Keratinocyte (primary cell): Measurements from ENCODE around the gene PTPRZ1. TPM values are rescaled to one million over a fixed set of nuclear protein-coding genes. Genes with fewer than 3 reads are reported as not detected.

Experiments
- DNase-seq: peaks from one replicate; pipeline ENCODE4 v3.0.0-alpha.2; 2011; ENCODE audit warnings: low read depth, missing footprints, low spot score
- FAIRE-seq: peaks from 2 replicates; lab custom pipeline; 2011; peaks lifted over from hg19 to GRCh38; lab: Jason Lieb, UNC
- H2AFZ ChIP-seq: 2 replicates; pipeline ENCODE4 v1.6.0; 2012; ENCODE audit warnings: low read length, control low read depth, inconsistent platforms; ENCODE audit not compliant: control insufficient read depth
- H3K27ac ChIP-seq: 2 replicates; pipeline ENCODE4 v1.5.1; 2011; ENCODE audit warnings: low read length; ENCODE audit not compliant: control insufficient read depth, insufficient read depth
- H3K27me3 ChIP-seq: 3 replicates; pipeline ENCODE4 v1.6.0; 2011; ENCODE audit warnings: low read length; ENCODE audit not compliant: control insufficient read depth, insufficient read depth; ENCODE audit errors: extremely low read depth
- H3K36me3 ChIP-seq, 2 experiments: 2 replicates in 1 of 2; 3 replicates in 1 of 2; pipeline ENCODE4 v1.5.1; 2011; ENCODE audit warnings: low read length in 2 of 2, mild to moderate bottlenecking in 1 of 2; ENCODE audit not compliant: control insufficient read depth in 2 of 2, insufficient read depth in 2 of 2; ENCODE audit errors: extremely low read depth in 1 of 2
- H3K4me1 ChIP-seq: 3 replicates; pipeline ENCODE4 v1.5.1; 2011; ENCODE audit warnings: low read length; ENCODE audit not compliant: control insufficient read depth, insufficient read depth; ENCODE audit errors: extremely low read depth
- H3K4me2 ChIP-seq: 3 replicates; pipeline ENCODE4 v1.6.0; 2011; ENCODE audit warnings: low read depth, low read length; ENCODE audit not compliant: control insufficient read depth, insufficient read depth; ENCODE audit errors: extremely low read depth
- H3K4me3 ChIP-seq, 3 experiments: fragments of 200-600 bp in 1 of 3; sonication (generic) in 1 of 3; 2 replicates in 2 of 3; 3 replicates in 1 of 3; pipeline ENCODE4 v1.5.1; 2011 to 2016; ENCODE audit warnings: low read length in 3 of 3, mild to moderate bottlenecking in 3 of 3, control low read depth in 2 of 3, inconsistent platforms in 1 of 3, low read depth in 1 of 3, mixed read lengths in 1 of 3, mixed run types in 1 of 3, moderate library complexity in 1 of 3; ENCODE audit not compliant: control insufficient read depth in 2 of 3, insufficient read depth in 2 of 3; ENCODE audit errors: extremely low read depth in 1 of 3
- H3K79me2 ChIP-seq: 2 replicates; pipeline ENCODE4 v1.6.0; 2012; ENCODE audit warnings: low read length; ENCODE audit not compliant: control insufficient read depth, insufficient read depth
- H3K9ac ChIP-seq: 3 replicates; pipeline ENCODE4 v1.6.0; 2011; ENCODE audit warnings: low read length; ENCODE audit not compliant: control insufficient read depth, insufficient read depth; ENCODE audit errors: extremely low read depth
- H3K9me1 ChIP-seq: 3 replicates; pipeline ENCODE4 v1.6.0; 2011; ENCODE audit warnings: low read length; ENCODE audit not compliant: control insufficient read depth, insufficient read depth; ENCODE audit errors: extremely low read depth
- H3K9me3 ChIP-seq: 2 replicates; pipeline ENCODE4 v1.5.1; 2012; ENCODE audit warnings: low read depth, low read length; ENCODE audit not compliant: control insufficient read depth
- H4K20me1 ChIP-seq: 3 replicates; pipeline ENCODE4 v1.6.0; 2011; ENCODE audit warnings: low read length; ENCODE audit not compliant: control insufficient read depth, insufficient read depth; ENCODE audit errors: extremely low read depth
- CTCF ChIP-seq, 3 experiments: IDR thresholded peaks in 1 of 3; conservative IDR thresholded peaks in 1 of 3; optimal IDR thresholded peaks in 1 of 3; 2 replicates in 2 of 3; 3 replicates in 1 of 3; pipeline versions ENCODE3 to v1.5.1; 2011; ENCODE audit warnings: low read length in 3 of 3, mild to moderate bottlenecking in 3 of 3, moderate library complexity in 2 of 3, control low read depth in 1 of 3, inconsistent platforms in 1 of 3; ENCODE audit not compliant: insufficient read depth in 2 of 3; ENCODE audit errors: extremely low read depth in 1 of 3
- EZH2 ChIP-seq: IDR thresholded peaks from one replicate; pipeline ENCODE4 v1.6.1; 2012; ENCODE audit warnings: inconsistent platforms, mild to moderate bottlenecking, low read length, moderate library complexity
- dilution Hi-C: fragments of 300-500 bp; cut with MboI; formaldehyde crosslinking; loops from one replicate; pipeline ENCODE4 v1.7.0; 2020; ENCODE audit warnings: low sequenced_read_pairs; ENCODE audit not compliant: extremely low pct_ligation_motif_present
- polyA plus RNA-seq, 5 experiments: library from polyadenylated mRNA; depleted of rRNA in 3 of 5; stranded (reverse) in 3 of 5; stranded (forward) in 1 of 5; unstranded in 1 of 5; fragments of >200 nt; gene quantifications; 1 replicate in 1 of 5; 2 replicates in 3 of 5; 3 replicates in 1 of 5; pipeline versions ENCODE4 v1.2.1 to v1.2.3, GENCODE V29; 2011 to 2012; ENCODE audit warnings: missing spikeins in 2 of 5, low read depth in 1 of 5, low replicate concordance in 1 of 5

The PTPRZ1 gene
- polyA plus RNA-seq, 1 donor (not counting 4 experiments of a cell fraction or from before 2014, with no cell fraction given): 58.3 TPM

GRCh38 chr7:122073635-122074034, 200.7 kb downstream of the PTPRZ1 start:
- Histone ChIP-seq H3K4me1 (no peaks in the 10 kb centered on the region), H3K4me2 (no peak overlapping the region), H3K9me1 (no peaks in the 10 kb centered on the region), H2AFZ (no peak overlapping the region), H3K27ac (no peak overlapping the region), H3K27me3 (no peaks in the 10 kb centered on the region), H3K4me3 (no peak overlapping the region), H3K79me2 (no peaks in the 10 kb centered on the region), H4K20me1 (no peaks in the 10 kb centered on the region), H3K9ac (no peak overlapping the region), H3K36me3 (peaks cover 3 to 6% of the 10 kb centered on the region in 2 experiments), H3K9me3 (no peaks in the 10 kb centered on the region)
- FAIRE-seq (no peak), DNase-seq (no peak)
- TF ChIP-seq CTCF (optimal IDR thresholded peaks at IDR 0.05 in 1 of 3, IDR thresholded peaks at IDR 0.05 in 1 of 3, conservative IDR thresholded peaks at IDR 0.05 in 1 of 3; ENCODE audit: extremely low read depth in 1 of 3, insufficient read depth in 2 of 3, low read length in 3 of 3) (no peak), EZH2 (no peak)
- dilution Hi-C loops: no loop called here

GRCh38 chr7:122082160-122082559, 209.2 kb downstream of the PTPRZ1 start:
- dilution Hi-C loops: no loop called here
- Histone ChIP-seq H3K79me2 (no peaks in the 10 kb centered on the region), H3K9ac (no peak overlapping the region), H3K4me3 (no peak overlapping the region), H3K4me2 (no peak overlapping the region), H3K27me3 (no peaks in the 10 kb centered on the region), H3K27ac (no peak overlapping the region), H4K20me1 (no peaks in the 10 kb centered on the region), H3K4me1 (no peaks in the 10 kb centered on the region), H2AFZ (no peak overlapping the region), H3K36me3 (peaks cover 4 to 6% of the 10 kb centered on the region in 2 experiments), H3K9me3 (no peaks in the 10 kb centered on the region), H3K9me1 (no peaks in the 10 kb centered on the region)
- TF ChIP-seq CTCF (optimal IDR thresholded peaks at IDR 0.05 in 1 of 3, IDR thresholded peaks at IDR 0.05 in 1 of 3, conservative IDR thresholded peaks at IDR 0.05 in 1 of 3; ENCODE audit: extremely low read depth in 1 of 3, insufficient read depth in 2 of 3, low read length in 3 of 3) (no peak), EZH2 (no peak)
- no peak for FAIRE-seq
- DNase-seq: no peak
